NCI-H69 (cell line): ENCODE results near the gene ZNF324.
A peak's percentile ranks its signal among the peaks of the same experiment; 100 is the strongest.

Experiments used
- DNase-seq: peaks from one replicate; lab custom pipeline; 2025; lab: John Stamatoyannopoulos, UW

Gene ZNF324

DNA sequence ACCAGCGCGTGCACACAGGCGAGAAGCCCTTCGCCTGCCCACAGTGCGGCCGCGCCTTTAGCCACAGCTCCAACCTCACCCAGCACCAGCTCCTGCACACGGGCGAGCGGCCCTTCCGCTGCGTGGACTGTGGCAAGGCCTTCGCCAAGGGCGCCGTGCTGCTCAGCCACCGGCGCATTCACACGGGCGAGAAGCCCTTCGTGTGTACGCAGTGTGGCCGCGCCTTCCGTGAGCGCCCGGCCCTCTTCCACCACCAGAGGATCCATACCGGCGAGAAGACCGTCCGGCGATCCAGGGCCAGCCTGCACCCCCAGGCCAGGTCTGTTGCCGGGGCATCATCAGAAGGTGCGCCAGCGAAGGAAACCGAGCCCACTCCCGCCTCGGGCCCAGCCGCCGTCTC, 4.9 kb downstream of the ZNF324 start:
- no peak for DNase-seq

DNA sequence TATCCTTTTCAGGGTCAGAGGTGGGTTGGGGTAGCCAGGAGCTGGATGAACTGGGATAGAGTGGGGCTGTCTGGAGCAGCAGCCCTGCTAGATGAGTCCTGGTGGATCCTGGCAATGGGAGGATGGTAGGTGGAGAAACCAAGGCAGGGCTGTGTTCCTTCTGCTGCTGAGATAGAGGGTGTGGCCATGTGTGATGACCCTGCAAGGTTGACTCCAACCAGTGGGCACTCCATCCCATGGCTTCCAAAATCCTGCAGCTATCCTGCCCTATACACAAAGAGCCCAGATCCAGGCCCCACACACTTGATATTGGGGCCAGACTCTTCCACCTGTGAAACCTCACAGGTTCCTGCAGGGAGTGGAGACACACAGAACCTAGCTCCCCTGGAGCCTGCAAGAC, 6.9 kb downstream of the ZNF324 start:
- DNase-seq, result no peak

DNA sequence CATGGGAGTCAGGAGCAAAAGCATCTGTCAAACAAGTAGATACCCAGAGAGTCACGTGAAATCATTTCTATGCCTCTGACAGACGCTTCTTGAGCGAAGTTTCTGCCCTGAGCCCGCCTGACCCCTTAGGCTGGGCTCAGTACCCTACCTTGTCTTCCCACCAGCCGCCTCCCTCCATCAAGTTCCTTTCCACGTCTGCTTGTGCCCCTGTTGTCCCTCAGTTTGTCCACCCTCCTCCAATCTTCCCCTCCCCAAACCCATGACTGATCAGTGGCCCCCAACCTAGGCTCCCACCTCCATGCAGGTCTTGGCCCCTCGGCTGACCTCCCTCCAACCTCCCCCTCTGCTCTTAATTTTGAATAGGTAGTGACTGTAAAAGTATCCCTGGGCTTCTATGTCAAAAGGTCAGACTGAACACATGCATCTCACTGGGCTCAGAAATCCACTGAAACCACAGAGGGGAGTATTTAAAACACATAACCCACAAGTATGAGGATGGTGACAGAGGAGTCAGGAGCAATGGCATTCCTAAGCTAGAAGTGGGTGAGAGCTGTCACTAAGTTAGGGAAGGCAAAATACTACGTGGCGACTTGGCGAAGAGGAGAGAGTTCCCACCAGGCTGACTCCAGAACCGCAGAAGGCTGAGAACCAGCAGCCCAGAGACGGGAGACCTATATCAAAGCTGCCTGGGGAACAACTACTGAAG, 7.6 kb downstream of the ZNF324 start:
- no peak for DNase-seq

DNA sequence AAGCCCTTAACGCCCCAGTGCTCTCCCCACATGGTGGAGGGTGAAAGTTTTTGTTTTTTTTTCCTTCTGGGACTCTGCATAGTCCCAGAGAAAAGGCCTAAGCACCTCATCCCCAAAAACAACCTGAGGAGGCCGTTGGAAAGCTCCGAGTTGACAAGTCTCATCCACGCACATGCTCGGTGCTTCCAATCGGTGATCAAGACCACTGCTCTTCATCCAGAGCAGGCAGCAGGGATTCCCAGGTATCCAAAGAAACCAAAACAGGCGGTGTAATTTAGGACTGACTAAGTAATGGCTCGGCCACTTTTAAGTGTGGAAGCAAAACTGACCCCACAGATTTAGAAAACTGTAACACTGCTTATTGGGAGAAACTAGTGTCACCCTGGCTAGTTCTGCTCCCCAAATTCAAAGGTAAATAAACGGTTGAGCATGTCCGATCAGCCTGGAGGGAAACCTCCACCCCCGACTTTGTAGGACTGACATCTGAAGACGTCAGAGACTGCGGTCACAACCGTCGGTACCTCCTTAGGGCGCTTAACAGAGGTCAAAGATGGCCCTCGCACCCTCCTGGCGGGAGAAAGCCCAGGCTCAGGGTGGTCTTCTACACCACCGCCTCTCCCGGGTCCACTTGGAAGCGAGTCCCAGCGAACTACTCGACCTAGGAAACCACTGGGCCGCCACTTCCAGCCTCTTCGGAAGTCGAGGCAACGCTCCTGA, 8.3 kb downstream of the ZNF324 start:
- no peak for DNase-seq

DNA sequence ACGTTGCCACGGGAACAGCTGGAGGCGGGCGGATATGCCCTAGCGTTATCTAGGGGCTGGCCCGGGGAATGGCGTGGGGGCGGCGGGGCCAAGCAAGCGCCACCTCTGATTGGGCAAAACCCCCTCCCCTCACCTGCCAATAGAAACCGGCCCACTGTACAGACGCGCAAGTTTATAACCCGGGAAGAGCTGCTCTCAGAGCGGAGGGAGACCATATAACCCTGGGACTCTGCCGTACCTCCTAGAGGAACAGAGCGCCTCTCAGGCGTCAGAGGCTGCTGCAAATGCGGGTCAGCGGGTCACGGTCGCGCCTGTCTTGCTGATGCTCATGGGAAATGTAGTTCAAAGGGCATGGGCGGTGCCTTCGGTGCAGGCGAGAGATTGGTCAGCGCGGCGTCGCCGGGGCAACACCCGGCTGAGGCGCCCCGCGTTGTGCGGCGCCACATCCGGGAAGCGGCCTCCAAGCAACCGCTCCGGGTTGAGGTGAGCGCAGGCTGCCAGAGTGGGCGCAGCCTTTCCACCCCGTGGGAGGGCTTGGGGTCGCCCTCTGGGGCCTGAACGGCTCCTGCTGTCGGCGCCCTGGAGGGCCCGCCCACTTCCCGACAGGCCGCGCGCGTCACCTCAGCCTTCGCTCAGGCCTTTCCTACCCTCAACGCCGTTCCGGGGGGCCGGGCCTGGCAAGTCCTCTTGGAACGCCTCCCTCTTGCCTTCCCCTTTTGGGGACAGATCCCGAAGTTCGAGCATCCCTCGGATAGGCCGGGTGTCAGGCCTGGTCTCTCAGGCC, 9.0 kb downstream of the ZNF324 start, which contains the start of gene ZNF446:
Gene ZNF446, plus strand, starts transcription at position 639 of the 784 bp plus-strand sequence. CDS start 867 bp downstream, outside the sequence.
- peak; percentile 99 for DNase-seq

DNA sequence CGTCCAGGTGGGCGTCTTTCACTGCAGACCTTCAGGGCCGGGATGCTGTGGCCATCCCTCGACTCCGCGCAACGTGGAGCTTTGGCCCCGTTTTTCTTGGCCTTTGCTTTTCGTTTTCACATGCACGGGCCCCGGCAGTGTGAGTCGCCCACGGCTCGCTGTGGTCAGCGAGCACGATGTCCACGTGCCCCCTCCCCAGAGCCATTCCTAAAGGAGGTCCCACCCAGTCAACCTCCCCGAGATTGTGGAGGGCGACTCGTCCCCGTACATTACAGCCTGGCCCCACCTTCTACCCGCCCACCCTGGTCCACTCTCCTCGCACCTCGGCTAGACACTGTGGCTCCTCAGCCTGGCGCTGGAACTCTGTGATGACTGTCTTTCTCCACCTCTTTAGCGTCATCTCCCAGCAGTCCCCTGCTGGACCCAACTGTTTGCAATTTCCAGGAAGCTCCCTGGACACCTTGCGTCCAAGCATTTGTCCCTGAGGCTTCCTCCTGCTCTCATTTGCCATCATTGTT, 9.7 kb downstream of the ZNF324 start:
- peak; percentile 42 for DNase-seq

DNA sequence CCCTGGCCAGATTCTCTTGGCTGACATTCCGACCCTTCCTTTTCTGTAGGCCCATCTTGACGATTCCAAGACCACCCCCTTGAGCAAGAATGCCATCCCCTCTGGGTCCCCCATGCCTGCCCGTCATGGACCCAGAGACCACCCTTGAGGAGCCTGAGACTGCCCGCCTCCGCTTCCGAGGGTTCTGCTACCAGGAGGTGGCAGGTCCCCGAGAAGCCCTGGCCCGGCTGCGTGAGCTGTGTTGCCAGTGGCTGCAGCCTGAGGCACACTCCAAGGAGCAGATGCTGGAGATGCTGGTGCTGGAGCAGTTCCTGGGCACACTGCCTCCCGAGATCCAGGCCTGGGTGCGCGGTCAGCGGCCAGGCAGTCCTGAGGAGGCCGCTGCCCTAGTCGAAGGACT, 10.2 kb downstream of the ZNF324 start:
- no peak for DNase-seq

DNA sequence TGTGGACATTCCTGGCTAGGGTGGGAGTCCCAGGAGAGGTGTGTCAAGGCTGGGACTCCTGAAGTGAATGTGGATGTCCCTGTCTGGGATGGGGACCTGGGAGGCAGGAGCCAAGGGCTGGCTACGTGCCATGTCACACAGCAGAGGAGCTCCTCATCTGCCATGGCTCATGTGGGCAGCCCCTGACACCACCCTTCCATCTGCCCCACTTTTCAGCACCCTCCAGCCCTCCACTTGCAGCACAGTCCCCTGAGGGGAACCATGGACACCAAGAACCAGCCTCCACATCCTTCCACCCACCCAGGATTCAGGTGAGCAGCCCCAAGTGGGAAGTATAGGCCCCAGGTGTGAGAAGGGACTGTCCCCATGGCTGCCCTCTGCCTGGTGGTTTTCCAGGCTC, 11.0 kb downstream of the ZNF324 start:
- no peak for DNase-seq

DNA sequence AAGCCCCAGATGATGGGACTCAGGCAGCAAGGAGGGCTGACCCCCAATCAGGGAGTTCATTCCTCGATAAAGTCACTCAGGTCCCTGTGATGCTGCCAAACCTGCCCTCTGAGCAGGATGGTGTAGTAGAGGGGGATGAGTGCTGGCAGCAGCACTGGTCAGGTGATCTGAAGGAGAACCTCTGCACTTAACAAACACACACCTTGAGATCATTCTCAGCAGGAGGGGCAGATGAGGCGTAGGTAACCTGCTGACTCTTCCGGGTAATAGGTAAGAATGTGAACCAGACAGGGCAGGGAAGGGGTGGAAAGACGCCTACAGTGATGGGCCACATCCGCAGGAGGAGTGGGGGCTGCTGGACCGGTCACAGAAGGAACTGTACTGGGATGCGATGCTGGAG, 12.4 kb downstream of the ZNF324 start:
- peak; percentile 12 for DNase-seq

DNA sequence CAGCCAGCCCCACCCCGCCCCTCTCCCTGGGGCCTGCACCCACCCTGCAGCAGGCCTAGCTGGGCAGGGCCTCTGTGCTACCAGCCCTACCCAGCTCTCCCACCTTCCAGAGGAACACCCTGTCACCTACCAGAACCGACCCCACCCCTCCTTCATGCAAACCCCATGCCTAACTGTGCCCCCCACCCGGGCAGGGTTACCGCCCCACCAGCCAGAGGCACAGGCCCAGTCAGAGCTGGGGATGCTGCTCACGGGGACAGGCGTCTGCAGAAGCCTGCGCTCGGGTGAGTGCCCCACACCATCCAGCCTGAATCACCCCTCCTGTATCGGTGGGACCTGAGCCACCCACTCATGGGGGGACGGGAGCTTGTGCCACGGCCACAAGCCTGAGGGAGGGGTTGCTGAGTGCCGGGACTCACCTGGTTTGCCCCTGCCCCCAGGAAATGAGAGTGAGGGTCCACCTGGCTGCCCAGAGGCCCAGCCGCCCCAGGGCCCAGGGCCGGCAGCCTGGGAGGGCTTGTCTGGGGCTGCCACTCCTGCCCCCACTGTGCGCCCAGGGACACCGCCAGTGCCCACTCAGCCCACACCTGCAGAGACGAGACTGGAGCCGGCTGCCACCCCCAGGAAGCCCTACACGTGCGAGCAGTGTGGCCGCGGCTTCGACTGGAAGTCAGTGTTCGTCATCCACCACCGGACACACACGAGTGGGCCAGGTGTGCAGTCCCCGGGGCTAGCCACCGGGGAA, 13.0 kb downstream of the ZNF324 start:
- DNase-seq, result no peak

DNA sequence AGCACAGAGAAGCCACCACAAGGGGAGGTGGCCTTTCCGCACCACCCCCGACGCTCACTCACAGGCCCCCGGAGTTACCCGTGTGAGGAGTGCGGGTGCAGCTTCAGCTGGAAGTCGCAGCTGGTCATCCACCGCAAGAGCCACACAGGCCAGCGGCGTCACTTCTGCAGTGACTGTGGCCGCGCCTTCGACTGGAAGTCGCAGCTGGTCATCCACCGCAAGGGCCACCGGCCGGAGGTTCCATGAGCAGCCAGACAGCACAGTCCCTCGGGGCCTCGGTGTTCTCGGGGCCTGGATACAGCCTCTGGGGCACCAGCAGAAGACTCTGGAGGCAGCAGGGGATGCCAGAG, 13.6 kb downstream of the ZNF324 start:
- no peak for DNase-seq

DNA sequence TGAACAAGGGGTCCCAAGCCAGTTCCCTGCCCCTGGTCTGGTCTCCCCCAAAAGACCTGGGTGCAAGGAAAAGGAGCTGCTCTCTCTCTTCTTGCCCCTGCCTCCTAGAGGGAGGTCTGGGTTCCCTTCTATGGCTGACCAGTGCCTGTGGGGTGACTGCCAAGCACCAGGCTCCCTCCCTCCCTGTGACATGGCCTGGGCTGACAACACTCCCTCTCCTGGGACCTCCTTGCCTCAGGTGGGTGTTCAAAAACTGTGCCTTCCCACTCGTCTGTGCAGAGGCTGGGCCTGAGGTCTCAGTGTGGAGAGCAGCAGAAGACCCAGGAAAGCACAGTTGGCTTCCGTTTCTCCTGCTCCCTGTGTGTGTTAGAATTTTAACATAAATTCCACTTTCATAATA, 14.0 kb downstream of the ZNF324 start:
- no peak for DNase-seq

DNA sequence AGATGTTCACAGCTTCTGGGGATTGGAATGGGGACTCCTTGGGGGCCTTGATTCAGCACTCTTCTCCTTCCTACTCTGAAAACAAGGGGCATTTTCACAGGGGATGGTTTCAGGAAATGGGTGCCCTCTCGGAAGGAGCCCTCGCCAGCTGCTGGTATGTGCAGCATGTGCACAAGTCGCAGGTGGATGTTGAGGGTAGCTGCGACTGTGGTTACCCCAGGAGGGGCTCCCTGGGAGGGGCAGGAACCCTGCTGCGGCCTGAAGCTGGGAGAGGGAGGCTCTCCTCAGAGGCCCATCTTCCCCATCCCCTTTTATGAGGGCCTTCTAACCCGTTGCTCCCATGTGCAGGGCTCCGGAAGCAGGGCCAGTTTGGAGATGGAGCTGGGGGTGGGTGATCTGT, 15.5 kb downstream of the ZNF324 start:
- DNase-seq, result no peak

DNA sequence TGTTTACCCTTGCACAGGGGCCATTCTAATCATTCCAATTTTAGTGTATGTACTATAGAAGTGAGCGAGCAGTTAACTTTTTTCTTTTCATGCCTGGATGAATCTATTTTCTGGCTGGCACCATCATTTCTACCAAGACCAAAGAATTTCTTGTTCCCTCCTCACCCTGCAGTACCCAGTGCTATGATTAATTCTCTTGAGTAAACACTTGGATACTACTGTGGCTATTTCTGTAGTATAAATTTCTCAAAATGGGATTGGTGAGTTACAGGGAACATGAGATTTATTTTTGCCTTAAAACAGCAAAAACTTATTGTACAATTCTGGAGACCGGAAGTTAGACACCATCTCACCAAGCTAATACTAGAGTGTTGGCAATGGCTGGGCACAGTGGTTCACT, 16.9 kb downstream of the ZNF324 start:
- DNase-seq, result peak; percentile 30

DNA sequence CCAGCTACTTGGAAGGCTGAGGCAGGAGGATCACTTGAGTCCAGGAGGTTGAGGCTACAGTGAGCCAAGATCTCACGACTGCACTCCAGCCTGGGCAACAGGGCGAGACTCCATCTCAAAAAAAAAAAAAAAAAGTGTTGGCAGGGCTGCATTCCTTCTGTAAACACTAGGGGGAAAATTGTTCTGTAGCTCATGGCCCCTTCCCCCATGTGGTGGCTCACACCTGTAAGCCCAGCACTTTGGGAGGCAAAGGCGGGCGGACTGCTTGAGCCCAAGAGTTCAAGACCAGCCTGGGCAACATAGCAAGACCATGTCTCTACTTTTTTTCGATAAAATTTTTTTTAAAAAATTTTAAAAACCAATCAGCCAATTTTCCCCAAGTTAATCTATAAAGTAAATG, 17.5 kb downstream of the ZNF324 start:
- DNase-seq, result peak; percentile 11

DNA sequence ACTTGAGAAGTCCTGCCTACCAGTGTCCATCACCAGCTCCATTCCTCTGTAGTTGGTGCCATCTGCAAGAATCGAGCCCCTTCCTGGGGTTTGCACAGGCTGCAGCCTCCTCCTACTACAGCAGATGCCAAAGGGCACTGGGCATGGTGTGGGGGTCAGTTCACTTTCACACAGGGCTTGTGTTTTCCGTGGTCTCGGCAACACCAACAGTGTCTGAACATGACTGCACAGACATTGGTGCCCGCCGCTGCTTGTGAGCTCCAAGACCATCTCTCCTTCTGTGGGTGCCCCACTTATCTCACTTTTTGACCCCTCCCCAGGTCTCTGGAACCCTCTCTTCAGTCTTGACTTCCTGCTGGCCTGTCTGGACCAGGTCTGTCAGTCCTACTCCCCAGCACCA, 24.5 kb downstream of the ZNF324 start:
- no peak for DNase-seq

DNA sequence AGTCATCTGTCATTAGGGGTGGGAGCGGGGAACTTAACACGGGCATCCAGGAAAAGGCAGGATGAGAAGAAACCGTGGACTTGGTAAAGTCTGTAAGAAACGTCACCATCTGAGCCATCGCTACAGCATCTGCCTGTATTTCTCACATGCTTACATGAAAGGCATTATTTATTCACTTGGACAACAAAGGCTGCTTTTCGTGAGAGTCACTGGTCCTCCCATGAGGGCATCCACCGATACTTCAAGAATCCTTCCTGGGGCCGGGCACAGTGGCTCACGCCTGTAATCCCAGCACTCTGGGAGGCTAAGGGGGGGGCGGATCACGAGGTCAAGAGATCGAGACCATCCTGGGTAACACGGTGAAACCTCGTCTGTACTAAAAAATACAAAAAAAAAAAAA, 25.4 kb downstream of the ZNF324 start:
- DNase-seq, result no peak

DNA sequence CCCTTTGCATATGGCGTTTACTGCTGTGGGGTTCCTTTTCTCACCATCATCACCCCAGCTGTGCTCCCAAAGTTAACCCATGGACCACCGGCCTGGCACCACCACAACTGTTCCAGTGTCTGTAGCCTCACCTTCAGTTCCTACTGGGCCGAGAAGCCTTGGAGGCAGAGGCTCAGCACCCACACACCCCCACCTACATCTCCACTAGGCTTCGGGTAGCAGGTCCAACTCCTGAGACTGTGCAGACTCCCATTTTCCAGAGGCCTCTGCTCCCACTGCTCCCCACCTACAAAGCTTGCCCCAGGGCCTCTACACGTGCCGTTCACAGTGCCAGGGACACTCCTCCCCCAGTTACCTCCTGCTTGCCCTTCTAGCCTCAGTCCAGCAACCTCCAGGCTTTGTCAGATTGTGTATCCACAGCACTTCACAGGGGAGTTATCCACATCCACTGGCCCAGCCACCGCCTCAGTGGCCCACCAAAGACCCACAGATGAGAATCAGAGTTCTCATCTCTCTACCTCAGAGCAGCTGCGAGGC, 30.8 kb downstream of the ZNF324 start:
- DNase-seq, result no peak

DNA sequence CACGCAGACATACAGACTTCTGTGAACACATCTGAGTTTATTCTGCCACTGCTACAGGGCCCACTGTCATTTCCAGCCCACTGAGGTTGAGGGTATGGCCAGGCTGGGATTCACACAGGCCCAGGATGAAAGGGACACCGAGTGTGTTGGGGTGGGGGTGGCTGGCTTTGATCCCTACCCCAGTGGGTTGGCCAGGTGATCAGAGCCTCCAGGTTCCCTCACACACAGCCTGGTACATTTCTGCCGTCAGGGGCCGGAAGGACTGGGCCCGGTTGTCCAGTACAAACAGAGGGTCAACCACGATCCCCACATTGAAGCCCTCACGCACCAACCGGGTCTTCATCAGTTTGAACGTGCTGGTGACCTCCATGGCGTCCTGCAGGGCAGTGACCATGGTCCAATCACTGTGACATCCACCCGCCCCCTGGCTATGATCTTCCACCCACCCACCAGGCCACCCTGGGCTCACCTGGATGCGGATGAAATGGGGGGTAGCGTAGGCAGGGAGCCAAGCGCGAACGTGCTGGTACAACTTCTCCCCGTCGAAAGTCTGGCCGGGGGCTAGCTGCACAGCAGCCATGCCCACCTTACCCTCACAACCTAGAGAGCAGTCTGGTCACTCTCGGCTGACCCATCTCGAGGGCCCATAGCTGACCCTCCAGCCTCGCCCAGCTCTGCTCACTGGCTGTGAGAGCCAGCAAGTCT, 31.6 kb downstream of the ZNF324 start:
- no peak for DNase-seq

DNA sequence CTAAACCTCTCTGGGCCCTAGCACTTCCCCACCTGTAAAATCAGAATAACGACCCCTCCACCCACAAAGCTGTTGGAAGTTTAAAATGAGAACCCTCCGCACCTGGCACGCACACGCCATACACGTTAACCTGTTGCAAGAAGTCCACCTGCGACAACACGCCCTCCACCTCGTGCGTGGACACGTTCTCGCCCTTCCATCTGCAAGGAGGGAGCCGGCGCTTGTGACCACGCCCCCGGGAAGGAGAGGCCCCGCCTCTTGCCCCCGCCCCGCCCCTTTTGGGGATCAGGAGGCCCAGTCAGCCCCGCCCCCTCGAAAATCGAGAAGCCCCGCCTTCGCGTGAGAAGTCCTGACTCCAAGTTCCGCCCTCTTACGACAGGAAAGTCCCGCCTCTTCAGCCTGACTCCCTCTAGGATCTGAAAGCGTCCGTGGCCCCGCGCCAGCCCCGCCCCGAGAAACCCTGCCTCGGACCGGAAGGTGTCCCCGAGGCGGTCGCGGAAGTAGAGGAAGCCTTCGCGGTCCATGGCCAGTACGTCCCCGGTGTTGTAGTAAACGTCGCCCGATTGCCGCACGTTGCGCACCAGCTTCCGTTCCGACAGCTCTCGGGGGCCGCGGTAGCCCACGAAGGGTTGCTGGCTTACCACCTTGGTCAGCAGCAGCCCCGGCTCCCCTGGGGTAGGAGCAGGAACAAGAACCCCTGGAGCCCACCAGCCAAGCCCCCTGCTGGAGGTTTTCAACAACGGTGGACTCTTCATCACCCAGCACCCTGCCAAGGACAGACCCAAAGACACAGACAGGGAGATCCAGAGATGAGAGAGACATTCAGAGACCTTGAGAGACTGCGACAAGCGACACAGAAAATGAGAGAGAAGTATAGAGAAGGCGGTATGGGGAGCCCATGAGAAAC, 32.4 kb downstream of the ZNF324 start:
- peak; percentile 100 for DNase-seq
